Measurements from ENCODE around the gene ZSCAN29.

DNA sequence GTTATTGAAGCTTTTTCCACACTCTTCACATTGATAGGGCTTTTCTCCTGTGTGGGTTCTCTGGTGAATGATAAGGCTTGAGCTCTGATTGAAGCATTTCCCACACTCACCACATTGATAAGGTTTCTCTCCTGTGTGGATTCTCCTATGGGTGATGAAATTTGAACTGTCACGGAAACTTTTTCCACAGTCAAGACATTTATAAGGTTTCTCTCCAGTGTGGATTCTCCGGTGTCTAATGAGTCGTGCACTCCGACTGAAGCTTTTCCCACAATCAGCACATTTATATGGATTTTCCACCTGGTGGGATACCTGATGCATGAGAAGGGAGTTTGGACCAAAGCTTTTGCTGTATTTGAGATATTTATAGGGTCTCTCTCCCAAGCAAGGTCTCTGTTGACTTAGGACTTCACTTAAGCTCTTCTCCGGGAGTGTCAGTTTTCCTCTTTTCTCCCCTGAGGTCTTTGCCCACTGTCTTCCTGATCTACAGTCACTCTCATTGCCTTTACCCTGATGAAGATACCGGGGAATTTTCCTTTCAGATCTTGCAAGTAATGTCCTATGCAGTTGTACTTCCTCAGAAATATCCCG lies 9.4 kb downstream of the ZSCAN29 start:
- TF ChIP-seq, protein P1, sequence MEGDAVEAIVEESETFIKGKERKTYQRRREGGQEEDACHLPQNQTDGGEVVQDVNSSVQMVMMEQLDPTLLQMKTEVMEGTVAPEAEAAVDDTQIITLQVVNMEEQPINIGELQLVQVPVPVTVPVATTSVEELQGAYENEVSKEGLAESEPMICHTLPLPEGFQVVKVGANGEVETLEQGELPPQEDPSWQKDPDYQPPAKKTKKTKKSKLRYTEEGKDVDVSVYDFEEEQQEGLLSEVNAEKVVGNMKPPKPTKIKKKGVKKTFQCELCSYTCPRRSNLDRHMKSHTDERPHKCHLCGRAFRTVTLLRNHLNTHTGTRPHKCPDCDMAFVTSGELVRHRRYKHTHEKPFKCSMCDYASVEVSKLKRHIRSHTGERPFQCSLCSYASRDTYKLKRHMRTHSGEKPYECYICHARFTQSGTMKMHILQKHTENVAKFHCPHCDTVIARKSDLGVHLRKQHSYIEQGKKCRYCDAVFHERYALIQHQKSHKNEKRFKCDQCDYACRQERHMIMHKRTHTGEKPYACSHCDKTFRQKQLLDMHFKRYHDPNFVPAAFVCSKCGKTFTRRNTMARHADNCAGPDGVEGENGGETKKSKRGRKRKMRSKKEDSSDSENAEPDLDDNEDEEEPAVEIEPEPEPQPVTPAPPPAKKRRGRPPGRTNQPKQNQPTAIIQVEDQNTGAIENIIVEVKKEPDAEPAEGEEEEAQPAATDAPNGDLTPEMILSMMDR (IDR thresholded peaks at IDR 0.05): no peak
- TF ChIP-seq POLR2A (IDR thresholded peaks at IDR 0.05): no peak
